ENCODE measurements around the gene LYRM4.

Gene LYRM4

DNA sequence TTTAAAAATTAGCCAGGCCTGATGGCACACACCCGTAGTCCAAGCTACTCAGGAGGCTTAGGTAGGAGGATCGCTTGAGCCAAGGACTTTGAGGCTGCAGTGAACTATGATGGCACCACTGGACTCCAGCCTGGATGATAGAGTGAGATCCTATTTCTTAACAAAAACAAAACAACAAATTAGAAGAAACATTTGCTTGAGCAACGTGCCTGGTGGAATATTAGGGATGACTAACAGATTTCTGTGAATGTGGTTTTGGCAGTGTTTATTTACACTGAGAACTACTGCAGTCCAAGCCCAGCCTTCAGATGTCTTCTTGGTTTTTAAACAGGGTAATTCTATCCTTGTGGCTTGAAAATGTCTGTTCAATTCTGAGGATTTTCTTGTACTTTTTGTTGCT lies 166.4 kb downstream of the LYRM4 start (continued):
- TF ChIP-seq, protein P1, sequence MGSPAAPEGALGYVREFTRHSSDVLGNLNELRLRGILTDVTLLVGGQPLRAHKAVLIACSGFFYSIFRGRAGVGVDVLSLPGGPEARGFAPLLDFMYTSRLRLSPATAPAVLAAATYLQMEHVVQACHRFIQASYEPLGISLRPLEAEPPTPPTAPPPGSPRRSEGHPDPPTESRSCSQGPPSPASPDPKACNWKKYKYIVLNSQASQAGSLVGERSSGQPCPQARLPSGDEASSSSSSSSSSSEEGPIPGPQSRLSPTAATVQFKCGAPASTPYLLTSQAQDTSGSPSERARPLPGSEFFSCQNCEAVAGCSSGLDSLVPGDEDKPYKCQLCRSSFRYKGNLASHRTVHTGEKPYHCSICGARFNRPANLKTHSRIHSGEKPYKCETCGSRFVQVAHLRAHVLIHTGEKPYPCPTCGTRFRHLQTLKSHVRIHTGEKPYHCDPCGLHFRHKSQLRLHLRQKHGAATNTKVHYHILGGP (tag by site-specific recombination; IDR thresholded peaks at IDR 0.05): no peak
- TF ChIP-seq ZNF280D (tag by site-specific recombination; IDR thresholded peaks at IDR 0.05) (no peak), ZNF658 (tag by site-specific recombination; IDR thresholded peaks at IDR 0.05) (no peak), HOXC10 (CRISPR knock-in tag; IDR thresholded peaks at IDR 0.05) (no peak), REPIN1 (tag by site-specific recombination; IDR thresholded peaks at IDR 0.05; ENCODE audit: low read depth) (no peak), ZSCAN23 (tag by site-specific recombination; IDR thresholded peaks at IDR 0.05) (no peak), KLF9 (tag by site-specific recombination; IDR thresholded peaks at IDR 0.05; ENCODE audit: low read depth) (no peak), GFI1B (tag by site-specific recombination; IDR thresholded peaks at IDR 0.05) (no peak), OSR2 (tag by site-specific recombination; IDR thresholded peaks at IDR 0.05) (peak; percentile 56; the same call in 1 of the 2 replicates), GLIS2 (tag by site-specific recombination; IDR thresholded peaks at IDR 0.05) (no peak), ZEB2 (tag by site-specific recombination; IDR thresholded peaks at IDR 0.05) (peak; percentile 53; the same call in 1 of the 2 replicates), ZNF677 (tag by site-specific recombination; IDR thresholded peaks at IDR 0.05) (no peak), ZNF585B (tag by site-specific recombination; IDR thresholded peaks at IDR 0.05) (no peak), ZNF133 (tag by site-specific recombination; IDR thresholded peaks at IDR 0.05) (no peak), ZNF433 (tag by site-specific recombination; IDR thresholded peaks at IDR 0.05; ENCODE audit: low read depth) (no peak), ZNF140 (tag by site-specific recombination; IDR thresholded peaks at IDR 0.05) (no peak), ZNF623 (tag by site-specific recombination; IDR thresholded peaks at IDR 0.05) (no peak), ZNF169 (tag by site-specific recombination; IDR thresholded peaks at IDR 0.05) (no peak), ZNF16 (tag by site-specific recombination; IDR thresholded peaks at IDR 0.05; ENCODE audit: low read depth) (no peak), ZNF624 (tag by site-specific recombination; IDR thresholded peaks at IDR 0.05) (no peak), ZFP69B (tag by site-specific recombination; IDR thresholded peaks at IDR 0.05) (peak; percentile 46; the same call in 1 of the 2 replicates), ZNF350 (tag by site-specific recombination; IDR thresholded peaks at IDR 0.05) (no peak), ZNF692 (tag by site-specific recombination; IDR thresholded peaks at IDR 0.05) (peak; percentile 81), ZNF148 (tag by site-specific recombination; IDR thresholded peaks at IDR 0.05; ENCODE audit: borderline replicate concordance) (no peak), ZNF266 (tag by site-specific recombination; IDR thresholded peaks at IDR 0.05; ENCODE audit: low read depth) (no peak), ZNF560 (tag by site-specific recombination; IDR thresholded peaks at IDR 0.05; ENCODE audit: borderline replicate concordance) (no peak), ZNF366 (tag by site-specific recombination; conservative IDR thresholded peaks at IDR 0.05) (no peak), ZNF707 (tag by site-specific recombination; IDR thresholded peaks at IDR 0.05) (no peak), ZNF830 (tag by site-specific recombination; IDR thresholded peaks at IDR 0.05; ENCODE audit: low read depth) (no peak)
- TF ChIP-seq, protein P2, sequence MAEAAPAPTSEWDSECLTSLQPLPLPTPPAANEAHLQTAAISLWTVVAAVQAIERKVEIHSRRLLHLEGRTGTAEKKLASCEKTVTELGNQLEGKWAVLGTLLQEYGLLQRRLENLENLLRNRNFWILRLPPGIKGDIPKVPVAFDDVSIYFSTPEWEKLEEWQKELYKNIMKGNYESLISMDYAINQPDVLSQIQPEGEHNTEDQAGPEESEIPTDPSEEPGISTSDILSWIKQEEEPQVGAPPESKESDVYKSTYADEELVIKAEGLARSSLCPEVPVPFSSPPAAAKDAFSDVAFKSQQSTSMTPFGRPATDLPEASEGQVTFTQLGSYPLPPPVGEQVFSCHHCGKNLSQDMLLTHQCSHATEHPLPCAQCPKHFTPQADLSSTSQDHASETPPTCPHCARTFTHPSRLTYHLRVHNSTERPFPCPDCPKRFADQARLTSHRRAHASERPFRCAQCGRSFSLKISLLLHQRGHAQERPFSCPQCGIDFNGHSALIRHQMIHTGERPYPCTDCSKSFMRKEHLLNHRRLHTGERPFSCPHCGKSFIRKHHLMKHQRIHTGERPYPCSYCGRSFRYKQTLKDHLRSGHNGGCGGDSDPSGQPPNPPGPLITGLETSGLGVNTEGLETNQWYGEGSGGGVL (tag by site-specific recombination; IDR thresholded peaks at IDR 0.05): no peak
- TF ChIP-seq, protein P3, sequence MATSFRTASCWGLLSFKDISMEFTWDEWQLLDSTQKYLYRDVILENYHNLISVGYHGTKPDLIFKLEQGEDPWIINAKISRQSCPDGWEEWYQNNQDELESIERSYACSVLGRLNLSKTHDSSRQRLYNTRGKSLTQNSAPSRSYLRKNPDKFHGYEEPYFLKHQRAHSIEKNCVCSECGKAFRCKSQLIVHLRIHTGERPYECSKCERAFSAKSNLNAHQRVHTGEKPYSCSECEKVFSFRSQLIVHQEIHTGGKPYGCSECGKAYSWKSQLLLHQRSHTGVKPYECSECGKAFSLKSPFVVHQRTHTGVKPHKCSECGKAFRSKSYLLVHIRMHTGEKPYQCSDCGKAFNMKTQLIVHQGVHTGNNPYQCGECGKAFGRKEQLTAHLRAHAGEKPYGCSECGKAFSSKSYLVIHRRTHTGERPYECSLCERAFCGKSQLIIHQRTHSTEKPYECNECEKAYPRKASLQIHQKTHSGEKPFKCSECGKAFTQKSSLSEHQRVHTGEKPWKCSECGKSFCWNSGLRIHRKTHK (tag by site-specific recombination; IDR thresholded peaks at IDR 0.05): no peak

Measured in HEK293 (cell line).